Cardiac fibroblast (primary cell): ENCODE measurements around the gene HECW1.

Source experiments
- DNase-seq, 2 donors: peaks; one replicate each; pipeline versions ENCODE4 v3.0.0 to v3.0.0-alpha.2; 2010; ENCODE audit warnings: low read depth in 2 of 2
- H3K4me3 ChIP-seq, 2 donors: replicated peaks in 1 of 2; 1 replicate in 1 of 2; 2 replicates in 1 of 2; pipeline ENCODE4 v1.5.1; 2011; ENCODE audit warnings: low read depth in 2 of 2, low read length in 2 of 2, mild to moderate bottlenecking in 2 of 2, moderate library complexity in 1 of 2
- TF ChIP-seq, protein P1 (sequence below): IDR thresholded peaks from one replicate; pipeline ENCODE4 v1.5.1; 2011; ENCODE audit warnings: low read depth, mild to moderate bottlenecking, low read length, inconsistent platforms

The HECW1 gene

DNA sequence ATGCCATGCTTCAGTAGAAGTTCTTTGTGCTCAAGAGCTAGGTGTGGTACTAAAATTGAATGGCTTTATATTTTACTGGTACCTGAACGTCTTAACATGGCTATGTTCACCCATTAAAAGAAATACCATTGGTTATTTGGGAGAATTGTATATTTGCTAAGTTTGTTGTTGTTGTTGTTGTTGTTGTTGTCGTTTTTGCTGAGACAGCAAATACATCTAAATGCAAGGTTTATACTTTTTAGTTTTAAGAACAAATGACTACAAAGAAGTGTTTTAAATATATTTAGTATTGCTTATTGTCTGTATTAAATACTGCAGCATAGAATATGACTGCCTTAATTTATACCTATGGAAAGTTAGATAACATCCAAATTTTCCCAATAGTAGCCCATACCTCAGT lies 66.9 kb downstream of the HECW1 start:
- TF ChIP-seq, protein P1, sequence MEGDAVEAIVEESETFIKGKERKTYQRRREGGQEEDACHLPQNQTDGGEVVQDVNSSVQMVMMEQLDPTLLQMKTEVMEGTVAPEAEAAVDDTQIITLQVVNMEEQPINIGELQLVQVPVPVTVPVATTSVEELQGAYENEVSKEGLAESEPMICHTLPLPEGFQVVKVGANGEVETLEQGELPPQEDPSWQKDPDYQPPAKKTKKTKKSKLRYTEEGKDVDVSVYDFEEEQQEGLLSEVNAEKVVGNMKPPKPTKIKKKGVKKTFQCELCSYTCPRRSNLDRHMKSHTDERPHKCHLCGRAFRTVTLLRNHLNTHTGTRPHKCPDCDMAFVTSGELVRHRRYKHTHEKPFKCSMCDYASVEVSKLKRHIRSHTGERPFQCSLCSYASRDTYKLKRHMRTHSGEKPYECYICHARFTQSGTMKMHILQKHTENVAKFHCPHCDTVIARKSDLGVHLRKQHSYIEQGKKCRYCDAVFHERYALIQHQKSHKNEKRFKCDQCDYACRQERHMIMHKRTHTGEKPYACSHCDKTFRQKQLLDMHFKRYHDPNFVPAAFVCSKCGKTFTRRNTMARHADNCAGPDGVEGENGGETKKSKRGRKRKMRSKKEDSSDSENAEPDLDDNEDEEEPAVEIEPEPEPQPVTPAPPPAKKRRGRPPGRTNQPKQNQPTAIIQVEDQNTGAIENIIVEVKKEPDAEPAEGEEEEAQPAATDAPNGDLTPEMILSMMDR = no peak
- no peak overlapping the region for H3K4me3 ChIP-seq
- no peak for DNase-seq

DNA sequence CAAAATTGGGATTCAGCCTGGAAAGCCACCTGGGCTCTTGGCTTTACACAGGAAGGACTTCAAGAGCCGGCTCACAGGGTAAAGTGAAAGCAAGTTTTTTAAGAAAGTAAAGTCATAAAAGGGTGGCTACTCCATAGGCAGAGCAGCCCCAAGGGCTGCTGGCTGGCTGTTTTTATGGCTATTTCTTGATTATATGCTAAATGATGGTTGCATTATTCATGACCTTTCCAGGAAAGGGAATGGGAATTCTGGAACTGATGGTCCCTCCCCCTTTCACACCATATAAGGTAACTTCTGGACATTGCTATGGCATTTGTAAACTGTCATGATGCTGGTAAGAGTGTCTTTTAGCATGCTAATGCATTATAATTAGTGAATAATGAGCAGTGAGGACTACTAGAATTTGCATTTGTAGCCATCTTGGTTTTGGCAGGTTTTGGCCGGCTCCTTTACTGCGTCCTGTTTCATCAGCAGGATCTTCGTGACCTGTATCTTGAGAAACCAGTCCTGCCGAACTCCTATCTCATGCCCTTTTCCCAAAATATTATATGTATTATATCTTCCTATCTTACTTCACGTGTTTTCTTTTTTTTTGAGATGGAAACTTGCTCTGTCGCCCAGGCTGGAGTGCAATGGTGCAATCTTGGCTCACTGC lies 80.5 kb downstream of the HECW1 start:
- DNase-seq = no peak
- H3K4me3 ChIP-seq = no peak overlapping the region
- TF ChIP-seq, protein P1 = no peak

DNA sequence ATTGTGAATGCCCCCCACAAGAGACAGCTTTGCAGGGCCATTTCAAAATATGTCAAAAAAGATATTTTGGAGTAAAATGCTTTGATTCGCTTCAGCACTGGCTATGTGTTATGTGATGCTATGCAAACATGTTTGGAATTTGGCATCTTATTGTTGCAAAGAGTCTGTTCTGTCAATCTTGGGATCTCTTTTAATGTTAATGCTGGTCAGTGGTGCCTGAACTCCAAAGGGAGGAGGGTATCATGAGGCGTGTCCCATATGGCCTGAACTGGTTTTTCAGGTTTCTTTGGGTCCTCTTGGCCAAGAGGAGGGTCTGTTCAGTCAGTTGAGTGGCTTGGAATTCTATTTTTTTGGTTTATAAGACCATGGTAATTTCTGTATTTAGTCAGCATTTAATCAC lies 81.4 kb downstream of the HECW1 start:
- TF ChIP-seq, protein P1 = no peak
- no peak for DNase-seq

DNA sequence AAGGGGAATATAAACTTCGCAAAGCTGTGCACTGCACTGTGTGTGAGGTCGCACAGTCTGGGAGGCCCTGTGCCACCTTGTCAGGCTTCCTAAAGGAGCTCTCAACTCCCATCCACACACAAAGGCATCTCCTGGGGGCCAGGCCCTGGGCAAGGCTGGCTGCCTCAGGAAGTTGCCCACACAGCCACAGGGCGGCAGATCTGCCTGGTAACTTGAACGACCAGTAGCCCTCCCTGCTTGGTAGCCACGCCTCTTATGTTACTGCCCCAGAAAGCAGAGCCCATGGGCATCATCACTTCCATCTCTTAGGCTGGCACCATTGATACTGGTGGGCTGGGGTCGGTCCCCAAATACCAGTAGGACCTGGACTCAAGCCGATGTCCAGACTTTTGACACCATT lies 82.8 kb downstream of the HECW1 start:
- no peak for DNase-seq
- H3K4me3 ChIP-seq = no peak overlapping the region
- TF ChIP-seq, protein P1 = no peak

More for the DNA sequence above, 81.4 kb downstream of the HECW1 start:
- no peak overlapping the region for H3K4me3 ChIP-seq

DNA sequence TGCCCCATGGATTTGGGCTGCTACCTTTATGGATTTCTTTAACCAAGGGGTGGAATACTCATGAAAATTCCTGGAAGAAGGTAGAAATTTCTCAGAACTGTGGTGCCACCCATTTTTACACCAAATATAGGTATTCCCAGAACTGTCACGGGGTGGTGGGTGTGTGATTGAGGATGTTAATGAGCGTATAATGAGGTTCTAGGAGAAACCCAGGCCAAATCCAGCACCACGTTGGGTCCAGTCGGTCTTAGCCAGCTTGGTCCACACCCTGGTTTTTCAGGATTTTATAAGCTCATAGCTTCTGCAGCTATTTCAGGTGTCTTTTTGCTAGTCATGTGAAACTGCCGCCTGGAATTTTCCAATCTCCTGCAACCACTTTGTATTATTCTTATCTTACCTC lies 83.3 kb downstream of the HECW1 start:
- TF ChIP-seq, protein P1 = no peak
- H3K4me3 ChIP-seq = no peak overlapping the region
- DNase-seq = no peak

DNA sequence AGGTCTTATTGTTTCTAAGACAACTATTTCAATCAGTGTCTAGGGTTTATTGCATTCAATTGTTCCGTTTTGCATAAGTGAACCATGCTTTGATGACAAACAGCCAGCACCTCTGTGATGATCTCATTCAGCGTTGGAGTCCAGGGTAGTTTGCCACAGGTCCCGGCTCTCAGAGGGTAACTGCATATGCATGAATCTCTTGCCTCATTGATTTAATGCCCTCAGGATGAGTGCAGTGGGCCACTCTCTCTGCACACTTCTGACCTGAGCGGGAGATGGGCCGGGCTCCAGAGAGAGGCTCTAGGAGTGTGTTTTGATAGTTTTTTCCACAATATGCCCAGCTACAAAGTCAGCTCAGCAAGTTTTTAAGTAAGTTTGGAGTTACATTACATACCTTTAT lies 83.9 kb downstream of the HECW1 start:
- peak in 1 of 2 donors; percentile 12 for DNase-seq
- H3K4me3 ChIP-seq = no peak overlapping the region
- TF ChIP-seq, protein P1 = no peak

DNA sequence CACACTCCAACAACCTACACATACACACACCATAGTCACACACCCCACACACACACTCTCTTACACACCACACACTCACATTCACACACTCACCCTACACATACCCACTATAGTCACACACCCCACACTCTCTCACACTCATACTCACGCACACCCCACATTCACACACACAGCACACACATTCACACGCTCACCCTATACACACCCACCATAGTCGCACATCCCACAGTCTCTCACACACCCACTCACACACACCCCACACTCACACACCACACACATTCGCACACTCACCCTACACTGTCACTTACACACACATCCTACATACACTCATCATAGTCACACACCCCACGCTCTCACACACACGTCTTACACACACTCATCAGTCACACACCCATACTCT lies 85.6 kb downstream of the HECW1 start:
- TF ChIP-seq, protein P1 = no peak
- DNase-seq = no peak

More for the DNA sequence above, 85.6 kb downstream of the HECW1 start:
- no peak overlapping the region for H3K4me3 ChIP-seq
